ENCODE results near the gene GABRB1. TPM values are rescaled to one million over a fixed set of nuclear protein-coding genes. Genes with fewer than 3 reads are reported as not detected.

The GABRB1 gene
- total RNA-seq, 1 donor from 2014 or later = not detected

DNA sequence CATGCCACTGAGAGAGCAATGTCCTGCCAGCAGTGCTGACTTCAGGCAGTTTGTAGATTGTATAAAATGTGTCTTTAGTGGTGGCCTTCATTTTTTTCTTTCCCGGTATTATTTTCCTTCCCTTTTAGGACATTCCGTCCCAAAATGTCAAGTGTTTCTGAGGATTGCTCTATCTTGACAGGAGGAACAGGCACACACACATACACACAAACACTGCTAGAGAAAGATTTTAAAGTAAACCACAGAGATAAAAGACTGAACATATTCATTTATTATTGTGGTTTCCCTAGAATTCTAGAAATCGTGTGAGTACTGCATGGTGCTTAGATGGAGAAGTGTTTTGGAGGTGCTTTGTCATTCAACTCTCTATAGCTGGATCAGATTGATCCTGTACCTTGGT, 111.9 kb downstream of the GABRB1 start:
- DNase-seq (ENCODE audit: extremely low spot score in 2 of 2) = no peak
- no peaks in the 10 kb centered on the region for H3K4me1 ChIP-seq
- TF ChIP-seq POLR2AphosphoS5 (IDR thresholded peaks at IDR 0.05; ENCODE audit: insufficient read depth in 1 of 2, low read depth in 1 of 2) (no peak), POLR2A (IDR thresholded peaks at IDR 0.05) (no peak)
- TF ChIP-seq, protein P1, sequence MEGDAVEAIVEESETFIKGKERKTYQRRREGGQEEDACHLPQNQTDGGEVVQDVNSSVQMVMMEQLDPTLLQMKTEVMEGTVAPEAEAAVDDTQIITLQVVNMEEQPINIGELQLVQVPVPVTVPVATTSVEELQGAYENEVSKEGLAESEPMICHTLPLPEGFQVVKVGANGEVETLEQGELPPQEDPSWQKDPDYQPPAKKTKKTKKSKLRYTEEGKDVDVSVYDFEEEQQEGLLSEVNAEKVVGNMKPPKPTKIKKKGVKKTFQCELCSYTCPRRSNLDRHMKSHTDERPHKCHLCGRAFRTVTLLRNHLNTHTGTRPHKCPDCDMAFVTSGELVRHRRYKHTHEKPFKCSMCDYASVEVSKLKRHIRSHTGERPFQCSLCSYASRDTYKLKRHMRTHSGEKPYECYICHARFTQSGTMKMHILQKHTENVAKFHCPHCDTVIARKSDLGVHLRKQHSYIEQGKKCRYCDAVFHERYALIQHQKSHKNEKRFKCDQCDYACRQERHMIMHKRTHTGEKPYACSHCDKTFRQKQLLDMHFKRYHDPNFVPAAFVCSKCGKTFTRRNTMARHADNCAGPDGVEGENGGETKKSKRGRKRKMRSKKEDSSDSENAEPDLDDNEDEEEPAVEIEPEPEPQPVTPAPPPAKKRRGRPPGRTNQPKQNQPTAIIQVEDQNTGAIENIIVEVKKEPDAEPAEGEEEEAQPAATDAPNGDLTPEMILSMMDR (IDR thresholded peaks at IDR 0.05) = no peak
- H3K9me3 ChIP-seq = no peaks in the 10 kb centered on the region
- intact Hi-C loops (cut with DNase I) = no loop called here
- H3K27me3 ChIP-seq = no peaks in the 10 kb centered on the region
- no peak overlapping the region for H3K4me3 ChIP-seq
- H3K36me3 ChIP-seq = no peaks in the 10 kb centered on the region
- H3K27ac ChIP-seq = no peak overlapping the region

GRCh38 chr4:47145630-47146029, 114.3 kb downstream of the GABRB1 start:
- intact Hi-C loops (cut with DNase I) = no loop called here
- H3K9me3 ChIP-seq = no peaks in the 10 kb centered on the region
- H3K27me3 ChIP-seq = no peaks in the 10 kb centered on the region
- no peaks in the 10 kb centered on the region for H3K4me1 ChIP-seq
- no peaks in the 10 kb centered on the region for H3K36me3 ChIP-seq
- H3K4me3 ChIP-seq = no peak overlapping the region
- TF ChIP-seq, protein P1 (IDR thresholded peaks at IDR 0.05) = no peak
- DNase-seq (ENCODE audit: extremely low spot score in 2 of 2) = no peak
- H3K27ac ChIP-seq = no peak overlapping the region

- Histone ChIP-seq H3K36me3 (no peaks in the 10 kb centered on the region), H3K4me1 (no peaks in the 10 kb centered on the region), H3K9me3 (no peaks in the 10 kb centered on the region), H3K27me3 (no peaks in the 10 kb centered on the region), H3K4me3 (no peak overlapping the region), H3K27ac (no peak overlapping the region)
- no peak for TF ChIP-seq POLR2A (IDR thresholded peaks at IDR 0.05)
- no peak for TF ChIP-seq POLR2AphosphoS5 (IDR thresholded peaks at IDR 0.05; ENCODE audit: insufficient read depth in 1 of 2, low read depth in 1 of 2)
- TF ChIP-seq, protein P1 (IDR thresholded peaks at IDR 0.05) = no peak
- DNase-seq (ENCODE audit: extremely low spot score in 2 of 2) = no peak
- intact Hi-C loops (cut with DNase I) = no loop called here
These were observed 123.5 kb downstream of the GABRB1 start for GRCh38 chr4:47154816-47155370.

GRCh38 chr4:47155919-47156318, 124.6 kb downstream of the GABRB1 start:
- H3K4me3 ChIP-seq = no peak overlapping the region
- TF ChIP-seq POLR2A (IDR thresholded peaks at IDR 0.05) = no peak
- TF ChIP-seq POLR2AphosphoS5 (IDR thresholded peaks at IDR 0.05; ENCODE audit: insufficient read depth in 1 of 2, low read depth in 1 of 2) = no peak
- TF ChIP-seq, protein P1 (IDR thresholded peaks at IDR 0.05) = no peak
- intact Hi-C loops (cut with DNase I) = no loop called here
- no peaks in the 10 kb centered on the region for H3K9me3 ChIP-seq
- no peaks in the 10 kb centered on the region for H3K36me3 ChIP-seq
- H3K27ac ChIP-seq = no peak overlapping the region
- DNase-seq (ENCODE audit: extremely low spot score in 2 of 2) = no peak
- H3K4me1 ChIP-seq = no peaks in the 10 kb centered on the region
- no peaks in the 10 kb centered on the region for H3K27me3 ChIP-seq

- Histone ChIP-seq H3K36me3 (no peaks in the 10 kb centered on the region), H3K27ac (no peak overlapping the region), H3K9me3 (no peaks in the 10 kb centered on the region), H3K4me3 (no peak overlapping the region), H3K4me1 (no peaks in the 10 kb centered on the region), H3K27me3 (no peaks in the 10 kb centered on the region)
- TF ChIP-seq POLR2AphosphoS5 (IDR thresholded peaks at IDR 0.05; ENCODE audit: insufficient read depth in 1 of 2, low read depth in 1 of 2) = no peak
- TF ChIP-seq POLR2A (IDR thresholded peaks at IDR 0.05) = no peak
- TF ChIP-seq, protein P1 (IDR thresholded peaks at IDR 0.05) = no peak
- intact Hi-C loops (cut with DNase I) = no loop called here
- no peak for DNase-seq (ENCODE audit: extremely low spot score in 2 of 2)
These were observed 128.7 kb downstream of the GABRB1 start for GRCh38 chr4:47160095-47160494.

Data from vagina (tissue), 2 donors.